ENCODE data around the gene B3GALT5.

B3GALT5 gene

GRCh38 chr21:39610703-39611102, 2.0 kb upstream of the B3GALT5 start:
- DNase-seq = no peak

GRCh38 chr21:39611551-39612190, 1.1 kb upstream of the B3GALT5 start:
- no peak for DNase-seq

- DNase-seq = no peak
Observed at GRCh38 chr21:39613041-39613934, 548 bp downstream of the B3GALT5 start.

GRCh38 chr21:39616211-39616772, 3.6 kb downstream of the B3GALT5 start:
- no peak for DNase-seq

- DNase-seq = no peak
Observed at GRCh38 chr21:39620856-39621255, 8.1 kb downstream of the B3GALT5 start.

- no peak for DNase-seq
Observed at GRCh38 chr21:39625211-39625895, 12.6 kb downstream of the B3GALT5 start.

GRCh38 chr21:39628385-39628784, 15.6 kb downstream of the B3GALT5 start:
- no peak for DNase-seq

- DNase-seq = no peak
Observed at GRCh38 chr21:39630191-39630591, 17.5 kb downstream of the B3GALT5 start.

- DNase-seq = no peak
Observed at GRCh38 chr21:39630827-39631226, 18.1 kb downstream of the B3GALT5 start.

- DNase-seq = no peak
Observed at GRCh38 chr21:39631842-39632562, 19.3 kb downstream of the B3GALT5 start.

GRCh38 chr21:39632796-39633442, 20.2 kb downstream of the B3GALT5 start:
- DNase-seq = no peak

GRCh38 chr21:39633770-39634181, 21.0 kb downstream of the B3GALT5 start:
- no peak for DNase-seq

GRCh38 chr21:39634507-39634906, 21.8 kb downstream of the B3GALT5 start:
- DNase-seq = no peak

GRCh38 chr21:39637197-39637970, 24.6 kb downstream of the B3GALT5 start:
- DNase-seq = no peak

GRCh38 chr21:39637971-39638240, 25.2 kb downstream of the B3GALT5 start:
- DNase-seq = no peak

GRCh38 chr21:39638281-39638680, 25.5 kb downstream of the B3GALT5 start:
- DNase-seq = no peak

- DNase-seq = no peak
Observed at GRCh38 chr21:39640754-39641153, 28.0 kb downstream of the B3GALT5 start.

- DNase-seq = no peak
Observed at GRCh38 chr21:39641827-39642450, 29.2 kb downstream of the B3GALT5 start.

- no peak for DNase-seq
Observed at GRCh38 chr21:39644062-39644560, 31.4 kb downstream of the B3GALT5 start.

GRCh38 chr21:39645331-39645730, 32.6 kb downstream of the B3GALT5 start:
- no peak for DNase-seq

- no peak for DNase-seq
Observed at GRCh38 chr21:39647476-39647875, 34.7 kb downstream of the B3GALT5 start.
